Endodermal cell (in vitro differentiated cells): ENCODE data around the gene OPCML. TPM values are rescaled to one million over a fixed set of nuclear protein-coding genes. Genes with fewer than 3 reads are reported as not detected.
A peak's percentile ranks its signal among the peaks of the same experiment; 100 is the strongest.

Experiments used
- DNase-seq: peaks from one replicate; pipeline ENCODE4 v3.0.0-alpha.2; 2017
- H3K27ac ChIP-seq: 2 replicates; pipeline ENCODE4 v1.5.1; 2013; ENCODE audit warnings: mild to moderate bottlenecking, low read depth, low read length, moderate library complexity
- H3K27me3 ChIP-seq: 2 replicates; pipeline ENCODE4 v1.6.1; 2013; ENCODE audit warnings: mild to moderate bottlenecking, low read length, moderate library complexity; ENCODE audit not compliant: insufficient read depth, control insufficient read depth, poor library complexity, severe bottlenecking
- H3K36me3 ChIP-seq: 2 replicates; pipeline ENCODE4 v1.7.0; 2013; ENCODE audit warnings: mild to moderate bottlenecking, low read length, moderate library complexity; ENCODE audit not compliant: control insufficient read depth, insufficient read depth
- H3K4me1 ChIP-seq: one replicate; pipeline ENCODE4 v1.7.0; 2013; ENCODE audit warnings: low read length; ENCODE audit not compliant: control insufficient read depth, insufficient read depth
- H3K4me3 ChIP-seq: 2 replicates; pipeline ENCODE4 v1.5.1; 2013; ENCODE audit warnings: mild to moderate bottlenecking, low read length, moderate library complexity
- H3K9ac ChIP-seq: 2 replicates; pipeline ENCODE4 v1.6.1; 2013; ENCODE audit warnings: mild to moderate bottlenecking, low read length, moderate library complexity; ENCODE audit not compliant: poor library complexity, severe bottlenecking; ENCODE audit errors: extremely low read depth
- H3K9me3 ChIP-seq: 2 replicates; pipeline ENCODE4 v1.6.1; 2013; ENCODE audit warnings: mild to moderate bottlenecking, low read length, moderate library complexity; ENCODE audit not compliant: control insufficient read depth
- H3K27ac Mint-ChIP-seq: 2 replicates; pipeline ENCODE4 v1.8.0; 2020; ENCODE audit warnings: mixed read lengths
- H3K27me3 Mint-ChIP-seq: 2 replicates; pipeline ENCODE4 v1.8.0; 2021; ENCODE audit warnings: mild to moderate bottlenecking, mixed read lengths; ENCODE audit not compliant: insufficient read depth
- H3K36me3 Mint-ChIP-seq: 2 replicates; pipeline ENCODE4 v1.8.0; 2020; ENCODE audit warnings: low read depth, mixed read lengths
- H3K4me1 Mint-ChIP-seq: 2 replicates; pipeline ENCODE4 v1.8.0; 2020; ENCODE audit warnings: mixed read lengths
- H3K4me3 Mint-ChIP-seq: 2 replicates; pipeline ENCODE4 v1.8.0; 2020; ENCODE audit warnings: mild to moderate bottlenecking, moderate library complexity, mixed read lengths
- H3K9me3 Mint-ChIP-seq: 2 replicates; pipeline ENCODE4 v1.8.0; 2020; ENCODE audit warnings: mild to moderate bottlenecking, mixed read lengths
- CTCF ChIP-seq: fragments of 200-600 bp; sonication (generic); conservative IDR thresholded peaks from 2 replicates; pipeline ENCODE4 v1.5.0; 2021; ENCODE audit warnings: antibody characterized with exemption, mild to moderate bottlenecking
- WGBS, 2 experiments: methylation state at CpG; one replicate each; pipeline versions ENCODE4 v1.1.5 to v1.1.7; 2013; ENCODE audit warnings: missing lambda C conversion rate in 2 of 2, mixed read lengths in 1 of 2; ENCODE audit not compliant: insufficient coverage in 1 of 2, insufficient read length in 1 of 2; 5-methylcytosine and 5-hydroxymethylcytosine counted together
- total RNA-seq, 2 donors: library from RNA; stranded (reverse); fragmentation: NEBNext Ultra II Directional in 1 of 2; extraction: Animal tissue kit (Norgen Biotek cat#: 25700) in 1 of 2; gene quantifications; 2 replicates in 1 of 2; 3 replicates in 1 of 2; pipeline ENCODE4 v1.2.1, GENCODE V29; 2021

OPCML gene
- total RNA-seq, 2 donors from 2014 or later, result 0.49 to 0.86 TPM

DNA sequence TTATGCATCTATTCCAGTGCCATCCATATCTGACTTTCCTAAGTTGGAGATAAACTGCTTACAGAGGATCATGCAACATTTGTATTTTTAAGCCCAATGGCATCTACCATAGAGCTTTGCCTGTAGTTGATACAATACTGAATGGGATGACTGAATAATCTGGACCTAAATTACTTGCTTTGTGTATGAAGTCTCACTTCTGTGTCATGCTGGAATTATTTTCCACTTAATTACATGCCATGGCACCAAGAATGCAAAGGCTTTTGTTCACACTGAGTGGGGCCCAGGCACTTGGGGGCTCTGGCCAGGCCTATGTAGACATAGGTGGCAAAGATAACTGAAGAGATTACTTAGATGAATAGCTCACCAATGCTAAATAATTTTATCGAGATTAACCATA is 51.6 kb downstream of the OPCML start:
- Mint-ChIP-seq H3K9me3 (no peaks in the 10 kb centered on the region), H3K27me3 (peaks cover 5% of the 10 kb centered on the region), H3K27ac (no peak overlapping the region), H3K36me3 (no peaks in the 10 kb centered on the region), H3K4me3 (no peak overlapping the region), H3K4me1 (peaks cover 4% of the 10 kb centered on the region)
- no peak overlapping the region for H3K4me3 ChIP-seq
- no peak overlapping the region for H3K9ac ChIP-seq
- no peak for DNase-seq
- TF ChIP-seq CTCF, result no peak
- H3K27ac ChIP-seq, result no peak overlapping the region
- WGBS, 2 experiments, result 77 to 86% methylated on average over 1 of the region's 1 CpG
- no peaks in the 10 kb centered on the region for H3K27me3 ChIP-seq
- H3K4me1 ChIP-seq, result no peaks in the 10 kb centered on the region
- no peaks in the 10 kb centered on the region for H3K36me3 ChIP-seq
- H3K9me3 ChIP-seq, result no peaks in the 10 kb centered on the region

DNA sequence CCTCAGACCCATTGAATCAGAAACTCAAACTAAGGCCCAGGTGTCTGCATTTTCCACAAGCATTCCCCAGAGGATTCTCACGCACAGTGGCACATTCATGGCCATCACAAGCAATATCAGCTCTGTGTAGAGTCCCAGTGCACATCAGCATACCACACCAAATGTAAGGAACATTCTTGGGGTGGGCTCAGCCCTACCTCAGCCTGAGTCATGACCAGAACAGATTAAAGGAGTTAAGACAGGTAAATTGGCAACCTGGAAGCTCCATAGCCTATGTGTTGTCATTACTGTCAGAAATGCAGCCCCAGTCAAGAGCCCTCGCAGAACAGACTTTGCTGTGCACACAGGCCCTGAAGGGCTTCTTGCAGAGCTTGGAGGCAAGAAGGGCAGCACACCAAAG is 53.1 kb downstream of the OPCML start:
- DNase-seq, result no peak
- H3K27me3 Mint-ChIP-seq, result peaks cover 5% of the 10 kb centered on the region
- no peaks in the 10 kb centered on the region for H3K4me1 ChIP-seq
- H3K27me3 ChIP-seq, result no peaks in the 10 kb centered on the region
- no peak overlapping the region for H3K27ac Mint-ChIP-seq
- no peaks in the 10 kb centered on the region for H3K36me3 Mint-ChIP-seq
- 95 to 100% methylated on average over 2 of the region's 2 CpGs for WGBS, 2 experiments
- H3K4me1 Mint-ChIP-seq, result peaks cover 4% of the 10 kb centered on the region
- no peak overlapping the region for H3K27ac ChIP-seq
- H3K9me3 ChIP-seq, result no peaks in the 10 kb centered on the region
- no peak overlapping the region for H3K4me3 ChIP-seq
- H3K4me3 Mint-ChIP-seq, result no peak overlapping the region
- H3K36me3 ChIP-seq, result no peaks in the 10 kb centered on the region
- H3K9me3 Mint-ChIP-seq, result no peaks in the 10 kb centered on the region
- no peak for TF ChIP-seq CTCF
- H3K9ac ChIP-seq, result no peak overlapping the region

DNA sequence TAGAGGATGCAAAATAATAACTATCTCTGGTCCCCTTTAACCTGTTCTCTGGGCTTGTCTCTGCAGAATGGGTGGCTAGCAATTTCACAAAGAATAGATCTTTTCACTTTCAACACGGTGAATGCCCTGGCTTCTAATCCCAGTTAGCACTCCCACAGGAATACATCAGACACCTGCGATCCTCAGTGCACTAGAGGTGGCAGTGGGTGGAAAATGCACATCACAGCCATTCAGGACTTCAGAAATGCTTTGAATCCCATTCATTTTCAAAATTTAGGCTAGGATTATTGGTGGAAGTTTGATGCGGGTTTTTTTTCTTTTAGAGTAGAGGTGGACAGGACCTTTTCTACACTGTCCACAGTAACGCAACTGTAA is 55.1 kb downstream of the OPCML start:
- 93 to 100% methylated on average over 1 to 4 of the region's 4 CpGs for WGBS, 2 experiments

More for the DNA sequence above, 55.1 kb downstream of the OPCML start:
- H3K9ac ChIP-seq, result no peak overlapping the region
- no peak overlapping the region for H3K27ac ChIP-seq
- H3K27me3 ChIP-seq, result no peaks in the 10 kb centered on the region
- Mint-ChIP-seq H3K27ac (no peak overlapping the region), H3K4me1 (peaks cover 4% of the 10 kb centered on the region), H3K36me3 (no peaks in the 10 kb centered on the region), H3K27me3 (peaks cover 5% of the 10 kb centered on the region), H3K4me3 (no peak overlapping the region), H3K9me3 (no peaks in the 10 kb centered on the region)
- no peak for DNase-seq
- H3K36me3 ChIP-seq, result no peaks in the 10 kb centered on the region
- H3K9me3 ChIP-seq, result no peaks in the 10 kb centered on the region
- TF ChIP-seq CTCF, result peak; percentile 3
- no peak overlapping the region for H3K4me3 ChIP-seq
- H3K4me1 ChIP-seq, result no peaks in the 10 kb centered on the region
